Fibroblast of pulmonary artery (primary cell): ENCODE data around the gene MIA.

Source experiments
- DNase-seq: peaks from one replicate; pipeline ENCODE4 v3.0.0-alpha.2; 2010; ENCODE audit warnings: low read depth
- H3K4me3 ChIP-seq: replicated peaks from 2 replicates; pipeline ENCODE4 v1.5.1; 2011; ENCODE audit warnings: low read depth, mild to moderate bottlenecking, control low read depth, low read length, moderate library complexity
- TF ChIP-seq, protein P1 (sequence below): IDR thresholded peaks from 2 replicates; pipeline ENCODE4 v1.5.1; 2011; ENCODE audit warnings: mild to moderate bottlenecking, control low read depth, low read length, inconsistent platforms; ENCODE audit errors: missing control alignments

Gene MIA

GRCh38 chr19:40791996-40792395 is 16.7 kb downstream of the MIA start:
- no peak overlapping the region for H3K4me3 ChIP-seq
- TF ChIP-seq, protein P1, sequence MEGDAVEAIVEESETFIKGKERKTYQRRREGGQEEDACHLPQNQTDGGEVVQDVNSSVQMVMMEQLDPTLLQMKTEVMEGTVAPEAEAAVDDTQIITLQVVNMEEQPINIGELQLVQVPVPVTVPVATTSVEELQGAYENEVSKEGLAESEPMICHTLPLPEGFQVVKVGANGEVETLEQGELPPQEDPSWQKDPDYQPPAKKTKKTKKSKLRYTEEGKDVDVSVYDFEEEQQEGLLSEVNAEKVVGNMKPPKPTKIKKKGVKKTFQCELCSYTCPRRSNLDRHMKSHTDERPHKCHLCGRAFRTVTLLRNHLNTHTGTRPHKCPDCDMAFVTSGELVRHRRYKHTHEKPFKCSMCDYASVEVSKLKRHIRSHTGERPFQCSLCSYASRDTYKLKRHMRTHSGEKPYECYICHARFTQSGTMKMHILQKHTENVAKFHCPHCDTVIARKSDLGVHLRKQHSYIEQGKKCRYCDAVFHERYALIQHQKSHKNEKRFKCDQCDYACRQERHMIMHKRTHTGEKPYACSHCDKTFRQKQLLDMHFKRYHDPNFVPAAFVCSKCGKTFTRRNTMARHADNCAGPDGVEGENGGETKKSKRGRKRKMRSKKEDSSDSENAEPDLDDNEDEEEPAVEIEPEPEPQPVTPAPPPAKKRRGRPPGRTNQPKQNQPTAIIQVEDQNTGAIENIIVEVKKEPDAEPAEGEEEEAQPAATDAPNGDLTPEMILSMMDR = no peak
- no peak for DNase-seq

DNA sequence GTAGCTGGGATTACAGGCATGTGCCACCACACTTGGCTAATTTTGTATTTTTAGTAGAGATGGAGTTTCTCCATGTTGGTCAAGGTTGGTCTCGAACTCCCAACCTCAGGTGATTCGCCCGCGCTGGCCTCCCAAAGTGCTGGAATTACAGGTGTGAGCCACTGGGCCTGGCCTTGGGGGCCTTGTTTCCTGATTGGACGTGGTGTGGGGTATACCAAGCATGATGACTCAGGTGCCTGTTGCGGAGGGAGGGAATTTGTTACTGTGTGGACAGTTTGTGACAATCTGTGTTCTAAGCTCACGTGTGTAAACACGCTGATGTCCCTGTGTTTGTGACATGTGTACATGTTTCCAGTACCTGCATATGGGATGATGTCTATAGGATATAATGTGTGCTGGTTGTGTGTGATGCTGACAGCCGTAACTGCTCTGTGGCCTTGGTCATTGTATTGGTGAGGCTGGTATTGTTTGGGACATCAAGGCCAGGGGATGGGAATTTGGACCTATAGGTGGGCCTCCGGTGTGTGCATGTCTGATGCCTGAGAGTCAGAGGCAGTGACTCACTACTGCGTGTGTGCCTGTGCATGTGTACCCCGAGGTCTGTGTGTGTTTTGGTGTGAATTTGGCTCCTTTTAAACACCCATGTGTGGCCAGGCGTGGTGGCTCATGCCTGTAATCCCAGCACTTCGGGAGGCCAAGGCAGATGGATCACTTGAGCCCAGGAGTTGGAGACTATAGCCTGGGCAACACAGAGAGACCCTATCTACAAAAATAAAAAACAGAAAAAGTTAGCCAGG is 22.0 kb downstream of the MIA start:
- TF ChIP-seq, protein P1 = no peak
- DNase-seq = no peak
- H3K4me3 ChIP-seq = no peak overlapping the region

DNA sequence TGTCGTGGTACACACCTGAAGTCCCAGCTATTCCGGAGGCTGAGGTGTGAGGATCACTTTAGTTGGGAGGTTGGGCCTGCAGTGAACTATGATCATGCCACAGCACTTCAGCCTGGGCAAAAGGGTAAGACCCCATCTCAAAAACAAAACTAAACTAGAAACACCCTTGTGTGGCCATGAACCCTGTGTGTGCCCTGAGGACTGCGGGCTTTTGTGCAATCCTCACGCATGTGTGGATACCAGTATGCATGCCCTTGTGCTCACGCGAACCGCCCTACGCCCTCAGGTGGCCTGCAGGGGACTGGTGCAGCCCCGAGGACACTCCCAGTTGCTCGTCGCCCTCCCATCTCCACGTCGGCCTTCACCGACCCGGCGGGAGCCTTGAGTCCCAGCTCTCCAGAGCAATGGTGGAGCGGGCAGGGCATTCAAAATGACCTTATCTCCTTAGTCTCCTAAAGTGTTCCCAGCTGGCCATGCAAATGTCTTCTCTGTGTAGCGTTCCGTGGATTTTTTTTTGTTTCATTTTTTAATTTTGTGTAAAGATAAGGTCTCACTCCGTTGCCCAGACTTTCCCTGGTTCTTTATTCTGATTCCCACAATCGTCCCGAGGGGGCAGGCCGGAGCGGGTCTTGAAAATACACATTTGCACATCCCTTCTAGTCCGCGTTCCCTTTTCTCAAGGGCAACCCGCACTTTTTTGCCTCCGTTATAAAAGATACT is 22.8 kb downstream of the MIA start:
- DNase-seq = peak; percentile 62
- peak overlapping the region; percentile 52 for H3K4me3 ChIP-seq
- TF ChIP-seq, protein P1 = peak; percentile 50

GRCh38 chr19:40798683-40799557 is 23.6 kb downstream of the MIA start, which contains the start of gene EGLN2:
Gene EGLN2 (plus strand): TSS chr19:40799191. CDS start chr19:40800573, 1,382 bp downstream.
- TF ChIP-seq, protein P1 = no peak
- DNase-seq = peak; percentile 100
- peak within 1 kb of the TSS; percentile 86 for H3K4me3 ChIP-seq

- H3K4me3 ChIP-seq = peak overlapping the region; percentile 86
- DNase-seq = peak; percentile 53
- TF ChIP-seq, protein P1 = no peak
Observed at GRCh38 chr19:40799558-40800338, 24.4 kb downstream of the MIA start.
